GM03348 (cell line): Measurements from ENCODE around the gene ALK.

Source experiments
- DNase-seq: peaks from one replicate; pipeline ENCODE4 v3.0.0; 2012; ENCODE audit warnings: low spot score

The ALK gene

GRCh38 chr2:29361231-29361630 is 560.2 kb downstream of the ALK start:
- DNase-seq, result no peak

DNA sequence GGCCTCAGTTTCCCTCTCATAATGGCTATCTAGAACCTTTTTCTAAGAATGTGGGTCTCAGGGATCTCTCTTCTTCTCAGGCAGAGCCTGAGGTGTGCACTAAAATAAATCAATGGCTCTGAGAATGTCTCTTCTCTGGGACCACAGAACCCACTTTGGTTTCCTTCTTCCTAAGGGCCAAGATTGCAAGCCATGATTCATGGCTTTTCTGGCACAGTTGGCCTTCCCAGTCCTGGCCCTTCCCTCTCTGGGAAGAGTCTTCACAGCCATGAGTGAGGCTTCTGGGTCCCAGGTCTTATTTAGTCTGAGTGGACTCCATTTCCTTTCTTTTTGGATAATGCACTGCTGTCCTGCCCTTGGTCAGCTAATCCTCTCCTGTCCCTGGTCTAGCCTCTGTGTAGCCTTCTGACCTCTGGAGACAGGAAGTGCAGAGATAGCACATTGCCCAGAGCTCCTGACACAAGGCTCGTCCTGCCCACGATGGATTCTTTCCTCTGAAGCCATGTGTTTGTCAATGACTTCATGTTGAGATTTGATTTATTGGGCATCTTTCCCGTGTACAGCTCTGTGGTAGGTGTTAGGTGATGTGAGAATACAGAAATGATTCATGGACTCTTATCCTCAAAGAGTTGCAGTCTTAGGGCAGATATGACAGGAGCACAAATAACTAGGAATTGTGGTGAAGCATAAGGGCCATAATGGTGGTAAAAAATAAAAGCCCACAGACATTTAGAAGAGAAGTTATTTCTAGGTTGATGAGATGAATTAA is 561.2 kb downstream of the ALK start:
- no peak for DNase-seq

- DNase-seq, result no peak
Measured at GRCh38 chr2:29353403-29353991, 567.9 kb downstream of the ALK start.

DNA sequence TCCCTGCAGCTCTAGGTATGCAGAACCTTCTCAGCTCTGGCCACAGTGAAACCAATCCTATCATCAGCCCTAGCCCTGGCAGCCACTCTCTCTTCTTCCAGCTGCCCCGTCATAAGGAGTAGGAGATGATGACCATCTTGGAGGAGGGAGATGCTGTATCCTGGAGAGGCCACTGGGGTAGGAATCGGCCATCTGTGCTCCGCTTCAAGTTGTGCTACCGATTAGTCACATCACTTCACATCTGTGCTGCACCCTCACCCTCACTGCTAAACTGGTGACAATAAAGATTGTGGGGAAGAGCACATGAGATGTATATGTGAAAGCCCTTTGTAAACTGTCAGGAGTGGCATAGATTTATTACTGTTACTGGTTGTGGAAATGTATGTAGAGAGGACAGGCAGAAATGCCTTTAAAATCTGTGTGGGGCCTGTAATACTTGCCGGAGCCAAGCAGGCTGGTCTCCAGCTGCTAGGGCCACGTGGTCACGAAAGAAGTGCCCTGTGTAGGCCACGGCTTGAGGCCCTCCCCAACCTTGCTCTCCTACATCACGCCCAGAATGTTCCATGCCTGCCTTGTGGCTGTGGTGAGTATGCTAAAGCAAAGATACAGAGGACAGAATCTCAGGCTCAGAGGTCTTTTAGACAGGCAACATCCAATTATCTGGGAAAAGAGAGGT is 569.3 kb downstream of the ALK start:
- no peak for DNase-seq

GRCh38 chr2:29351248-29351647 is 570.1 kb downstream of the ALK start:
- no peak for DNase-seq

- no peak for DNase-seq
Measured at GRCh38 chr2:29349316-29350030, 571.9 kb downstream of the ALK start.

DNA sequence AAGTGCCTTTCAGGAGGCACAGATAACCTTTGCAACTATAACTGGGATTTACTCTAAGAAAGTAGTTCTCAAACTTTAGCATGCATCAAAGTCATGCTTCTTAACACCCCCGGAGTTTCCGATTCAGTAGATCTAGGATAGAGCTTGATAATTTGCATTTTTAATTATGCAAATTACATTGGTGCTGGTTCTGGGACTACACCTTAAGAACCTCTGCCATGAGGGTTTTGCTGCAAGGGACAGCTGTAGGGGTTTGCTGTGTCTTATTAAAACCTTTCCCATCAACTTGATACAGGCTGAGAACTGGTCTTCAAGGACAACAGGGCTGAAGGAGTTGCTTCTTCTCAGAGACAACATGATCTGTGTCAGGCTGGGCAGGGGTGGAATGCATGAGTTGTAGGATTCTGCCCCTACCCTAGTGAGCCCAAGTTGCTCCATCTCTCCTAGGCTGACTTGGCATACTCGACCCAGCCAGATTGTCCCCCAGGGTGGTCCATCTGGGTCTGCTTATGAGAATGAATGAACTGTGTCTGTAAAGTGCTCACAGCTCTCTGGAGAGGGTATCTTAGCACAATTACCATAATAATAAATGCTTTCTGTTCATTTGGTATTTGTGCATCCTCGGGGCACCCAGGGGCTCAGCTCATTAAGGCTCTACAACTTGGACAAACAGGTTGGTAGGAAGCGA is 573.5 kb downstream of the ALK start:
- no peak for DNase-seq

DNA sequence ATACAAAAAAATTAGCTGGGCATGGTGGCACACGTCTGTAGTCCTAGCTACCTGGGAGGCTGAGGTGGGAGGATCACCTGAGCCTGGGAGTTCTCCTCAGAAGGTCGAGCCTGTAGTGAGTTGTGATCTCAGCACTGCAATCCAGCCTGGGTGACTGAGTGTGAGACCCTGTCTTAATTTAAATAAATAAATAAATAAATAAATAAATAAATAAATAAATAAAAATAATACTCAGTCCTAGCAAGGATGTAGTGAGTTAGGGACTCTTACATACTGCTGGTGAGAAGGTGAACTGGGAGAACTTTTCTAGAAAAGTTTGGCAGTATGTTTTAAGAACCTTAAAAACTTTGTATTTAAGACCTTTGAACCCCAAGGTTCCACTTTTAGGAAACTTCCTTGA is 576.1 kb downstream of the ALK start:
- no peak for DNase-seq

- DNase-seq, result no peak
Measured at GRCh38 chr2:29343830-29344229, 577.6 kb downstream of the ALK start.

DNA sequence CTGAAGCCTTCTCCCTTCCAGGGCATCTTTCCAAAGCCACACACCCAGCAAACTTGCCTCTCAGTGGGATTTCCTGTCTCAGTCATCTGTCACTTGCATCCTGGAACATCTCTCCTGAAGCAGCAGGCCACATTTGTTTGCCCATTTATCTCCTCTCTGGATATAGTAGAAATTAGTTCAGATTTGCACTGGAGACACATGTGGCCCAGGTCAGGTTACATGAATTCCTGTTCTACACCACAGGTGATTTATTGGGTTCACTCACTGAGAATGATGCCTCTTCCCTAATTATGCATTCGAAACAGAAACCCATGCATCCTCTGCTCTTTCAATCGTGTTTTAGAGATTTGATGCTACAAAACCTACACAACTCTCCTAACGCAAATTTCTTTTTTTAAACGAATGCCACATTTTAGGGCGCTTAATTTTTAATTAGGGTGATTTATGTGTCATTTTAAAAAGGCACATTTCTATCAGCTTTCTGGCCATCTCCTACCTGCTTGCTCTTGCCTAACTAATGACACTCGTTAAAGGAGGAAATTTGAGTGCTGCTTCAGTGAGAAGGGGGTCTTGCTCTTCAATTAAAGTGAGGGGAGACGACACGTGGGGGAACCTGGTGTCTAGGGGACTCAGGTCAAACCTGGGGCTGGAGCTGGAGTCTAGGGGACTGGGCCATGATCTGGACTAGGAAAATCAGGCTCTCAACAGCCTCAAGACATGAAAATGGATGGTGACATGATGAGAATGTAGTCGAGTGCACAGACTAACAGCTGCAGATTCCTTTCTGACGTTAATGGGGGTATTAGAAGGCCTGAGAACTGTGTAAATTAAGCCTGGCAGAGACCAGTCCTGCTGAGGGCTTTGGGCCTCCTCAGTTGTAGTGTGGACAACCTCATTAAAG is 584.8 kb downstream of the ALK start:
- no peak for DNase-seq

DNA sequence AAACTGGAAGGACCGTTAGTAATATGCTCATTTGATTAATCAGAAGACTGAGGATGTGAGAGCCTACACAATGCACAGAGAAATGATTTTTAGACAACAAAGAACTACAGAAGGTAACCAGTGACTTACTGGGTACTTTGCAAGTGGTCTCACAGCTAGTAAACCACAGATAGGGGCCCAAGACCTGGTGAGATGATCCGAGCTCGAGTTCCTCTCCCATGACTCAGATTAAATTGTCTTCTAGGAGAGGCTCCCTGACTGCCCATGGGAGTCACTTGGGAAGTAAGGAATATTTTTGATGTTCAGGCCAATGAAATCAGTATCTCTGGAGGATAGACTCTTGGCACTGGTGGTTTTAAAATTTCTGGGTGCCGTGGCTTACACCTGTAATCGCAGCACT is 586.0 kb downstream of the ALK start:
- no peak for DNase-seq

DNA sequence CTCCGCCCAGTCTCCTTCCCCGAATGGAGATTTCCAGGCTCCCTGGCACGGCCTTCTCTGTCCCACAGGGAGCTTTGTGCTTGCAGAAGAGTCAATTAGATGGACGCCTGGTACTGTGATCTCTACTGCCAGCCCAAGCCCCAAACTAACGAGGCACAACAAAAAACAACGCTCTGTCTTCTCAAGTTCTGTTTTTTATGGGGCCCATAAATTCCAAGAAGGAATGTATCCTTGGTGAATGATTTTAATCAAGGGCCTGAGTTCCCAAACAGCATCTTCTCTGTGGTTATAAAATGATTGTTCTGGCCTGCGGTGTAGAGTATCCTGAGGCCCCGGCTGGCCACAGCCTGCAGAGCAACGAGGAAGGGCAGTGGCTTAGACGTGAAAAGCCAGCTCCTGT is 586.7 kb downstream of the ALK start:
- DNase-seq, result no peak

GRCh38 chr2:29332540-29332939 is 588.8 kb downstream of the ALK start:
- DNase-seq, result no peak

DNA sequence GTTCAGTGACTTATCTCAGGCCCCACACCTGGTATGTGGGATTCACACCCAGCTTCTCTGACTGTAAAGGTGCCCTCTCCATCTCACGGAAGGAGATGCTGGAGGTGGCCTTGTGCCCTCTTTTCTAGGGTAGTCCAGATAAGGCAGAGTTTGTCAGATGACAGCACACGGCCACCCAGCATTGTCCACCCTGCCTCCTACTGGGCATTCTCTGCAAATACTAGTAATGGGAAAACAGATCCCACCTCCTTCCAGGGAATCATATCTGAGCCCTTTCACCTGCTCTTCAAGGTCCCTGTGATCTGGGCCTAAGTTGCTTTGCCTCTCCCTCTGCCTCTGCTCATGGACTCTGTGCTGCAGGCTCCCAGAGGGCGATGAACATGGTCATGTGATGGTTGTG is 591.5 kb downstream of the ALK start:
- no peak for DNase-seq

DNA sequence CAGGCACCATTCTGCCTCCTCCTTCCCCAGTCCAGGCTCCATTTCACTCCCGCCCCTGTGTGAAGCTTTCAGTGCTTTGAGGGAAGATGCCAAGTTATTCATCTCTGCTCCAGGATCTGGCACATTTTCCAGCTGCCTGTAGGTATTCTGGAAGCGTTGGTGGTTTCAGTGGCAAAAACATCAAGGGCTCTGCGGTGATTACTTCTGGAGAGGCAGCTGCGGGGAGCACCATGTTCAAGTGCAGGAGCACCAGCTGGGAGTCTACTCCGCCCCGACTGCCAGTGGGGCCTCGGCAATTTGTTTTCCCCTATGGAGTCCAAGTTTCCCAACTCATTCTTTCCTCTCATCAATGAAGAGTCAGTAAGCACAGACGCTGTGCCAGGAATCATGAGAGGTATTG is 594.5 kb downstream of the ALK start:
- DNase-seq, result no peak

GRCh38 chr2:29325544-29325943 is 595.8 kb downstream of the ALK start:
- DNase-seq, result no peak

DNA sequence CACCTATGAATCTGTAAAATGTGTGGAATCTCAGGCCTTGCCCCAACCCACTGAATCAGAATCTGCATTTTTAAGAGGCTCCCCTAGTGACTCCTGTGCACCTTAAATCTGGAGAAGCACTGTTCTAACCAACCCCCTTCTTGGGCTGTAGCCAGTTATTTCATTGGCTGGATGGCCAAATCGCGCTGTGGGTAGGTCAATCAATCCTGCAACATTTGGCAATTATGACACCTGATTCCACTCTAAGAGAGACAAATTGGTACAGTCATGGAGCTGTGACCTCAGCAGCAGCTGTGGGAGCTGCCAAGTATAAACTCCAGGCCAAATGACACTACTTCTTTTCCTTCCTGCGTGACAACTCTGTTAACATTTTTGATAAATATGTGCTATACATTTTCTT is 597.4 kb downstream of the ALK start:
- peak; percentile 20 for DNase-seq

GRCh38 chr2:29323301-29323700 is 598.1 kb downstream of the ALK start:
- no peak for DNase-seq

DNA sequence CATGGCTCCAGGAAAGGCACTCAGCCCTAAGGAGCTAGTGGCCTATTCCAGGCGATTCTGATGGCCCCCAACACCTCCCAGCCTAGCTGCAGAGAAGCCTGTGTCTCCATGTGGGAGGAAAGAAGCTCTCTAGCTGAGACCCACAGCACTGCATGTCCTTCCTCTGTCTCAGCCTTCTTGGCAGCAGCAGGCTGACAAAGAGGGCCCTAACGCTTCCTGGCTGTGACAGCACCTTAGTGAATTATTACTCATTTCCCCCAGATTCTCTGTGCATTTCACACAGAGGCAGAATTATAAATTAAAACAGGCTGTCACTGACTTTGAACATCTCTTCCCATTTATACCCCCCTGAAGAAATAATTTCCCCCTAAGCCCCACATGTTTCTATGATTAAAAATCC is 599.4 kb downstream of the ALK start:
- DNase-seq, result peak; percentile 34

DNA sequence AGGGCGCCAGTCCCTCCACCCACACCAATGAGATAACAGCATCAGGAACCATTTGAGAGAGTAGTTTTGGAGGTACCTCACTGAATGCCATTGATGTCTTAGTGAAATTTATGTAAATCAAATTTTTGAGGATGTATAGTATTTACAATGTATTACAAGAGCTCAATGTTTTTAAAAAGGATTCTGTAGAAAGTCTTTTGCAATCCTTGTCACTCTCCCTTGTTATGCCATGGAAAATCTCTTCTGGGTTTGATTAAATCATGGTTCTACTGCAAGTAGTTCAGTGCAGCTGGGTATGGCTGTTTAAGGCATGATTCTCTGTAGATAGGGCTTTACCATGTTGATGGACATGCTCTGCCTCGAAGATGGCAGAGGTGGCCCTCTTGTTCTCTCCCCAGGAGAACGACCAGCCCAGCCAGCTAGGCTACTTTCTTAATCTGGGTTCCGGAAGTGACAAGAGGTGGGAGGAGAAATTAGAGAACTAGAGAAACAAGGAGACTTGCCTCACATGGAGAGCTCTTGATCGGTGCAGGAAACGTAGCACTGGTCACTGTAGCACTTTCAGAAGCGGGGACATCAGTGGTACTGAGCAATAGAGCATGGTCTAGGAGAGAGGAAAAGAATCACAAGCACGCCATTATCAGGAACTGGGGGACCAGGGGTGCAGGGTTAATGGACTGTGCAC is 603.4 kb downstream of the ALK start:
- DNase-seq, result no peak

- no peak for DNase-seq
Measured at GRCh38 chr2:29317077-29317517, 604.3 kb downstream of the ALK start.
